KMS-11 (cell line): ENCODE data around the gene MAMDC2.

Source experiments
- H2AFZ ChIP-seq: fragments of 200-600 bp; sonication (generic); 2 replicates; pipeline ENCODE4 v1.6.1; 2016; ENCODE audit warnings: antibody characterized with exemption, mixed run types, low read depth
- H3K27ac ChIP-seq: fragments of 200-600 bp; sonication (generic); 2 replicates; pipeline ENCODE4 v1.6.1; 2016; ENCODE audit warnings: mild to moderate bottlenecking, mixed run types
- H3K27me3 ChIP-seq: fragments of 200-600 bp; sonication (generic); 2 replicates; pipeline ENCODE4 v1.6.1; 2017; ENCODE audit warnings: mild to moderate bottlenecking, low read depth, mixed run types, moderate library complexity; ENCODE audit not compliant: insufficient read depth
- H3K36me3 ChIP-seq: fragments of 200-600 bp; sonication (generic); 2 replicates; pipeline ENCODE4 v1.6.1; 2017; ENCODE audit warnings: mild to moderate bottlenecking, mixed run types; ENCODE audit not compliant: insufficient read depth
- H3K4me1 ChIP-seq: fragments of 200-600 bp; sonication (generic); 2 replicates; pipeline ENCODE4 v1.6.1; 2016; ENCODE audit warnings: mild to moderate bottlenecking, low read depth, mixed run types; ENCODE audit not compliant: poor library complexity, severe bottlenecking
- H3K4me2 ChIP-seq: fragments of 200-600 bp; sonication (generic); 2 replicates; pipeline ENCODE4 v1.7.0; 2016; ENCODE audit warnings: mild to moderate bottlenecking, mixed run types
- H3K4me3 ChIP-seq: fragments of 200-600 bp; sonication (generic); IDR thresholded peaks from 2 replicates; pipeline ENCODE4 v1.6.1; 2017; ENCODE audit warnings: low read depth, low read length, mixed read lengths; ENCODE audit not compliant: insufficient read depth
- H3K79me2 ChIP-seq: fragments of 200-600 bp; sonication (generic); 2 replicates; pipeline ENCODE4 v1.6.1; 2016; ENCODE audit warnings: low read depth, mixed run types; ENCODE audit not compliant: insufficient read depth
- H3K9ac ChIP-seq: fragments of 200-600 bp; sonication (generic); 2 replicates; pipeline ENCODE4 v1.6.1; 2016; ENCODE audit warnings: mild to moderate bottlenecking, mixed run types
- H4K20me1 ChIP-seq: fragments of 200-600 bp; sonication (generic); 2 replicates; pipeline ENCODE4 v1.6.1; 2016; ENCODE audit warnings: mild to moderate bottlenecking, mixed run types; ENCODE audit not compliant: insufficient read depth
- CTCF ChIP-seq: fragments of 200-600 bp; sonication (generic); conservative IDR thresholded peaks from 2 replicates; pipeline ENCODE4 v1.6.1; 2017; ENCODE audit warnings: low read depth, mild to moderate bottlenecking, antibody characterized with exemption, low read length, moderate library complexity, mixed read lengths

MAMDC2 gene

GRCh38 chr9:70065572-70065971, 21.9 kb downstream of the MAMDC2 start:
- Histone ChIP-seq H4K20me1 (no peaks in the 10 kb centered on the region), H3K27ac (no peak overlapping the region), H3K27me3 (no peaks in the 10 kb centered on the region), H3K36me3 (no peaks in the 10 kb centered on the region), H3K4me2 (no peak overlapping the region), H3K4me1 (no peaks in the 10 kb centered on the region), H3K4me3 (no peak overlapping the region), H3K79me2 (no peaks in the 10 kb centered on the region), H2AFZ (no peak overlapping the region), H3K9ac (no peak overlapping the region)
- TF ChIP-seq CTCF = no peak

GRCh38 chr9:70066418-70066817, 22.8 kb downstream of the MAMDC2 start:
- Histone ChIP-seq H3K4me1 (no peaks in the 10 kb centered on the region), H2AFZ (no peak overlapping the region), H3K4me3 (no peak overlapping the region), H3K79me2 (no peaks in the 10 kb centered on the region), H3K27me3 (no peaks in the 10 kb centered on the region), H4K20me1 (no peaks in the 10 kb centered on the region), H3K9ac (no peak overlapping the region), H3K4me2 (no peak overlapping the region), H3K36me3 (no peaks in the 10 kb centered on the region), H3K27ac (no peak overlapping the region)
- TF ChIP-seq CTCF = no peak

GRCh38 chr9:70066874-70067273, 23.2 kb downstream of the MAMDC2 start:
- H4K20me1 ChIP-seq = no peaks in the 10 kb centered on the region
- H3K27ac ChIP-seq = no peak overlapping the region
- H3K27me3 ChIP-seq = no peaks in the 10 kb centered on the region
- H3K4me1 ChIP-seq = no peaks in the 10 kb centered on the region
- H3K36me3 ChIP-seq = no peaks in the 10 kb centered on the region
- no peak overlapping the region for H3K9ac ChIP-seq
- TF ChIP-seq CTCF = no peak
- H2AFZ ChIP-seq = no peak overlapping the region
- no peaks in the 10 kb centered on the region for H3K79me2 ChIP-seq
- H3K4me2 ChIP-seq = no peak overlapping the region
- H3K4me3 ChIP-seq = no peak overlapping the region

GRCh38 chr9:70069704-70070103, 26.1 kb downstream of the MAMDC2 start:
- Histone ChIP-seq H3K4me3 (no peak overlapping the region), H3K27ac (no peak overlapping the region), H3K4me1 (no peaks in the 10 kb centered on the region), H2AFZ (no peak overlapping the region), H4K20me1 (no peaks in the 10 kb centered on the region), H3K79me2 (no peaks in the 10 kb centered on the region), H3K4me2 (no peak overlapping the region), H3K9ac (no peak overlapping the region), H3K27me3 (no peaks in the 10 kb centered on the region), H3K36me3 (no peaks in the 10 kb centered on the region)
- no peak for TF ChIP-seq CTCF

GRCh38 chr9:70073193-70073592, 29.5 kb downstream of the MAMDC2 start:
- Histone ChIP-seq H3K27me3 (no peaks in the 10 kb centered on the region), H3K36me3 (no peaks in the 10 kb centered on the region), H3K4me1 (no peaks in the 10 kb centered on the region), H3K9ac (no peak overlapping the region), H3K4me2 (no peak overlapping the region), H4K20me1 (no peaks in the 10 kb centered on the region), H3K79me2 (no peaks in the 10 kb centered on the region), H3K27ac (no peak overlapping the region), H3K4me3 (no peak overlapping the region), H2AFZ (no peak overlapping the region)
- no peak for TF ChIP-seq CTCF
